NB4 (cell line): Measurements from ENCODE around the gene RAD51B.

Source experiments
- DNase-seq: peaks from one replicate; pipeline ENCODE4 v3.0.0; 2010; ENCODE audit warnings: low read depth
- H3K4me3 ChIP-seq: one replicate; pipeline ENCODE4 v1.5.1; 2011; ENCODE audit warnings: mild to moderate bottlenecking, low read depth, low read length, moderate library complexity
- CTCF ChIP-seq: IDR thresholded peaks from one replicate; pipeline ENCODE4 v1.5.1; 2012; ENCODE audit warnings: low read depth, low read length
- MAX ChIP-seq: IDR thresholded peaks from 2 replicates; pipeline ENCODE4 v1.6.1; 2011; ENCODE audit warnings: low read depth, low read length
- MYC ChIP-seq: IDR thresholded peaks from 2 replicates; pipeline ENCODE4 v1.6.1; 2011; ENCODE audit warnings: low read depth, low read length
- POLR2A ChIP-seq: IDR thresholded peaks from 2 replicates; pipeline ENCODE4 v1.6.1; 2011; ENCODE audit warnings: mild to moderate bottlenecking; ENCODE audit not compliant: insufficient read length; ENCODE audit errors: extremely low read depth

RAD51B gene

DNA sequence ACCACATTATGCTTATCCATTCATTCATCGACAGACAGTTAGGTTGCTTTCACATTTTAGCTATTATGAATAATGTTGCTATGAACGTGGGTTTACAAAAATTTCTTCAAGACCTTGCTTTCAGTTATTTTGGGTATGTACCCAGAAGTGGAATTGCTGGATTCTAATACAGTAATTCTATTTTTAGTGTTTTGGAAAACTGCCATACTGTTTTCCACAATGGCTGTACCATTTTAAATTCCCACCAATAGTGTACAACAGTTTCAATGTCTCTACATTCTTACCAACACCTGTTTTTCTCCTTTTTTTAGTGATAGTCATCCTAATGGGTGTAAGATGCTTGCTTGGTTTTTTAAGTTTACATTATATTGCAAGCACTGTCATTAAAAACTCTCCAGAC, 825.8 kb downstream of the RAD51B start:
- no peak for DNase-seq

GRCh38 chr14:68649476-68650189, 830.1 kb downstream of the RAD51B start:
- TF ChIP-seq POLR2A: no peak
- no peak for TF ChIP-seq MAX
- no peak for TF ChIP-seq CTCF
- TF ChIP-seq MYC: no peak
- no peak for DNase-seq
- no peak overlapping the region for H3K4me3 ChIP-seq

More for the DNA sequence above, 825.8 kb downstream of the RAD51B start:
- TF ChIP-seq MAX (no peak), CTCF (no peak), POLR2A (no peak), MYC (no peak)
- H3K4me3 ChIP-seq: no peak overlapping the region

GRCh38 chr14:68650404-68650994, 830.9 kb downstream of the RAD51B start:
- no peak for TF ChIP-seq MYC
- H3K4me3 ChIP-seq: no peak overlapping the region
- DNase-seq: no peak

DNA sequence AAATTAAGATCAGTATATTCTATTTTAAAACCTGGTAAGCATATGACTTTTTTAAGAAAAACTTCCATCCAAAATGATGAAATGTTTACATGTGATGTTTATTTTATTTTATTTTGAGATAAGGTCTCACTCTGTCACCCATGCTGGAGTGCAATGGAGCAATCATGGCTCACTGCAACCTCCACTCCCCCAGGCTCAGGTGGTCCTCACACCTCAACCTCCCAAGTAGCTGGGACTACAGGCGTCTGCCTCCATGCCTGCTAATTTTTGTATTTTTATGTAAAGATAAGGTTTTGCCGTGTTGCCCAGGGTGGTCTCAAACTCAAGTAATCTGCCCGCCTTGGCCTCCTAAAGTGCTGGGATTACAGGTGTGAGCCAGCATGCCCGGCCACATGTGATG, 831.5 kb downstream of the RAD51B start:
- TF ChIP-seq CTCF (no peak), MYC (no peak), MAX (no peak), POLR2A (no peak)
- no peak for DNase-seq
- H3K4me3 ChIP-seq: no peak overlapping the region

- TF ChIP-seq POLR2A (no peak), CTCF (no peak), MAX (no peak), MYC (no peak)
These were observed 832.3 kb downstream of the RAD51B start for GRCh38 chr14:68651652-68652432.

GRCh38 chr14:68652433-68652690, 832.8 kb downstream of the RAD51B start:
- TF ChIP-seq MYC (no peak), MAX (no peak), CTCF (no peak), POLR2A (no peak)
- H3K4me3 ChIP-seq: no peak overlapping the region
- DNase-seq: no peak

More at GRCh38 chr14:68651652-68652432, 832.3 kb downstream of the RAD51B start:
- no peak for DNase-seq
- H3K4me3 ChIP-seq: no peak overlapping the region
